ENCODE measurements around the gene MID1IP1.

The MID1IP1 gene

DNA sequence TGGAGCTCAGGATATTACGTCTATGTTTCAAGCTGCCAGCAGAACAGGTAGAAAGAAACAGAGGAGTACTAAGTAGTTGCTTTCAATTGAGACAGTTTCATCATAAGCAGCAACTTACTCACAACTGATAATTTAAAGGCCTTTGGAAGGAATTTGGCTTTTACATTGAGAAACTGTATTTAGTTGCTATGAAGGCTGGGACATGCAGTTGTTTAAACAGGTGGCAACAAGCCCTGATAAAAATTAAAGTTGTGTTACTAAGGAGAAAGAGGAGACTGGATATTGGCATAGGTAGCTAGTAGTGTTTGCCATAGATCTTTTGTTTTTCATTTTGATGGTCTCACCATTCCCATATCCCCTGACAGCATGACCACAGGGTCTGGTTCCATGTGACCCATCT is 18.4 kb downstream of the MID1IP1 start:
- H3K27ac ChIP-seq (ENCODE audit: low read length) = no peak overlapping the region
- no peaks in the 10 kb centered on the region for H3K79me2 ChIP-seq (ENCODE audit: low read length)
- H3K4me3 ChIP-seq (ENCODE audit: low read length) = no peak overlapping the region
- no peaks in the 10 kb centered on the region for H3K36me3 ChIP-seq (replicated peaks; ENCODE audit: low read depth, low read length)
- no peak overlapping the region for H3K4me2 ChIP-seq (ENCODE audit: low read length)
- H3K4me1 ChIP-seq (ENCODE audit: low read length) = no peaks in the 10 kb centered on the region
- no peak for TF ChIP-seq EZH2phosphoT487 (IDR thresholded peaks at IDR 0.05; ENCODE audit: low read depth)
- TF ChIP-seq, protein P1, sequence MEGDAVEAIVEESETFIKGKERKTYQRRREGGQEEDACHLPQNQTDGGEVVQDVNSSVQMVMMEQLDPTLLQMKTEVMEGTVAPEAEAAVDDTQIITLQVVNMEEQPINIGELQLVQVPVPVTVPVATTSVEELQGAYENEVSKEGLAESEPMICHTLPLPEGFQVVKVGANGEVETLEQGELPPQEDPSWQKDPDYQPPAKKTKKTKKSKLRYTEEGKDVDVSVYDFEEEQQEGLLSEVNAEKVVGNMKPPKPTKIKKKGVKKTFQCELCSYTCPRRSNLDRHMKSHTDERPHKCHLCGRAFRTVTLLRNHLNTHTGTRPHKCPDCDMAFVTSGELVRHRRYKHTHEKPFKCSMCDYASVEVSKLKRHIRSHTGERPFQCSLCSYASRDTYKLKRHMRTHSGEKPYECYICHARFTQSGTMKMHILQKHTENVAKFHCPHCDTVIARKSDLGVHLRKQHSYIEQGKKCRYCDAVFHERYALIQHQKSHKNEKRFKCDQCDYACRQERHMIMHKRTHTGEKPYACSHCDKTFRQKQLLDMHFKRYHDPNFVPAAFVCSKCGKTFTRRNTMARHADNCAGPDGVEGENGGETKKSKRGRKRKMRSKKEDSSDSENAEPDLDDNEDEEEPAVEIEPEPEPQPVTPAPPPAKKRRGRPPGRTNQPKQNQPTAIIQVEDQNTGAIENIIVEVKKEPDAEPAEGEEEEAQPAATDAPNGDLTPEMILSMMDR (IDR thresholded peaks at IDR 0.05; ENCODE audit: low read depth, low read length) = no peak
- no peaks in the 10 kb centered on the region for H3K9me3 ChIP-seq (ENCODE audit: insufficient read depth, low read length)
- H3K27me3 ChIP-seq (ENCODE audit: low read depth, low read length) = no peaks in the 10 kb centered on the region
- no peak overlapping the region for H2AFZ ChIP-seq (ENCODE audit: low read depth, low read length)
- H4K20me1 ChIP-seq (ENCODE audit: insufficient read depth, low read length) = no peaks in the 10 kb centered on the region
- no peak overlapping the region for H3K9ac ChIP-seq (ENCODE audit: low read length)

DNA sequence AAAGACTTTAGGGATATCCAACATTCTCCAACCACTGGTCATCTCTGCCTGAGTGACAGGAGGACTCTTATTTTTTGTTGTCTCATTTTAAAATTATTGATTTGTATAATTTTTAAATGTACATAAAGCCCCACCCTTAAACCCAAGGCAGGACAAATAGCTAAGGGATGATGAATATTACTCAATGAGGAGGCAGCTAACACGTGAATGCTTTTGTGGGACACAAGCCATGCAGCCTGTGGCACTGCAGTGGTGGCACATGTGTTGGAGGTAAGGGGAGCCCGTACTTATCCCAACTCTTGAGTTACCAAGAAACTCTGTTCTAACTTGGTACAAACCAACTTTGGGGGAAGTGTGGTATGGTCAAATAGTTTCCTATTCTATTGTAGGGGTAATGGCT is 19.5 kb downstream of the MID1IP1 start:
- no peaks in the 10 kb centered on the region for H4K20me1 ChIP-seq (ENCODE audit: insufficient read depth, low read length)
- H3K27me3 ChIP-seq (ENCODE audit: low read depth, low read length) = no peaks in the 10 kb centered on the region
- TF ChIP-seq, protein P1 (IDR thresholded peaks at IDR 0.05; ENCODE audit: low read depth, low read length) = no peak
- TF ChIP-seq EZH2phosphoT487 (IDR thresholded peaks at IDR 0.05; ENCODE audit: low read depth) = no peak
- no peak overlapping the region for H3K4me3 ChIP-seq (ENCODE audit: low read length)
- H3K4me2 ChIP-seq (ENCODE audit: low read length) = no peak overlapping the region
- H2AFZ ChIP-seq (ENCODE audit: low read depth, low read length) = no peak overlapping the region
- no peaks in the 10 kb centered on the region for H3K79me2 ChIP-seq (ENCODE audit: low read length)
- no peaks in the 10 kb centered on the region for H3K36me3 ChIP-seq (replicated peaks; ENCODE audit: low read depth, low read length)
- no peak overlapping the region for H3K9ac ChIP-seq (ENCODE audit: low read length)
- H3K27ac ChIP-seq (ENCODE audit: low read length) = no peak overlapping the region
- H3K4me1 ChIP-seq (ENCODE audit: low read length) = no peaks in the 10 kb centered on the region
- H3K9me3 ChIP-seq (ENCODE audit: insufficient read depth, low read length) = no peaks in the 10 kb centered on the region

DNA sequence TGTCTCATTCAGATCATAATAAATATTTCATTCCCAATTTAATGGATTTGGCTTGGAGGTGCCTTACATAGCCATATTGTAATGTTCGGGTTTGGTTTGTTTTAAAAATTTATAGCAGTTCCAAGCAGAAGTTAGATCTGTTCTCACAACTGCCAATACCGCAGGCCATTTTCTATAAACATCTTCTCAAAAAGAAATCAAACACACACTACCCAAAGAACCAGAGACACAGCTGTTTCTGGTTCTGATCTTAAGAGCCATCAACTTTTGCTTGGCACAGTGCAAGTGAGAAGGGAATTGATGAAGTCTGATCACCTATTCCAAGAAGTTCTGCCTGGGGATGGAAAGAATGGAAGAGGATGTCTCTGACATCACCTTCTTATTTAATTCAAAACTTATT is 22.9 kb downstream of the MID1IP1 start:
- Histone ChIP-seq H3K4me1 (ENCODE audit: low read length) (no peaks in the 10 kb centered on the region), H2AFZ (ENCODE audit: low read depth, low read length) (no peak overlapping the region), H3K4me2 (ENCODE audit: low read length) (no peak overlapping the region), H3K4me3 (ENCODE audit: low read length) (no peak overlapping the region), H3K79me2 (ENCODE audit: low read length) (no peaks in the 10 kb centered on the region), H3K9me3 (ENCODE audit: insufficient read depth, low read length) (no peaks in the 10 kb centered on the region), H3K27me3 (ENCODE audit: low read depth, low read length) (no peaks in the 10 kb centered on the region), H3K36me3 (replicated peaks; ENCODE audit: low read depth, low read length) (no peaks in the 10 kb centered on the region), H3K9ac (ENCODE audit: low read length) (no peak overlapping the region), H4K20me1 (ENCODE audit: insufficient read depth, low read length) (no peaks in the 10 kb centered on the region), H3K27ac (ENCODE audit: low read length) (no peak overlapping the region)
- TF ChIP-seq, protein P1 (IDR thresholded peaks at IDR 0.05; ENCODE audit: low read depth, low read length) = no peak
- TF ChIP-seq EZH2phosphoT487 (IDR thresholded peaks at IDR 0.05; ENCODE audit: low read depth) = no peak

DNA sequence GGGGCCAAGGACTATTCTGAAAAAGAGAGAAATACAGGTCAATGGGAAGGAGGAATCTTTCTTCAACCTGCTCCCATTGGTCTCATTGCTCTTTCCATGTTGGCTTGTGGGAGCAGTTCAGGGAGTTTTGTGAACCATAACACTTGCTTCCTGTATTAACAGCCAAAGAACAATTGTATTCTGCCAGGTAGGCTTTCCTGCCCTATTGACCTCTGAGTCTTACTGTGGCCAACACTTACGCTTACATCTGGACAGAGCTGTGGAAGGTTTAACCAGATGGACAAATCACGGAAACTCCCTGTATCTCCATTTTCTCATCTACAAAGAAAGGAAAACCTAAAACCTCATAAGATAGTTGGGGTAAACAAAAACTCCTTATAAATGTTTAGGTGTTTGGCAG is 30.7 kb downstream of the MID1IP1 start:
- H3K79me2 ChIP-seq (ENCODE audit: low read length) = no peaks in the 10 kb centered on the region
- TF ChIP-seq, protein P1 (IDR thresholded peaks at IDR 0.05; ENCODE audit: low read depth, low read length) = no peak
- TF ChIP-seq EZH2phosphoT487 (IDR thresholded peaks at IDR 0.05; ENCODE audit: low read depth) = no peak
- no peak overlapping the region for H3K27ac ChIP-seq (ENCODE audit: low read length)
- no peak overlapping the region for H3K4me3 ChIP-seq (ENCODE audit: low read length)
- no peaks in the 10 kb centered on the region for H3K36me3 ChIP-seq (replicated peaks; ENCODE audit: low read depth, low read length)
- no peaks in the 10 kb centered on the region for H3K27me3 ChIP-seq (ENCODE audit: low read depth, low read length)
- H3K4me2 ChIP-seq (ENCODE audit: low read length) = no peak overlapping the region
- H3K9me3 ChIP-seq (ENCODE audit: insufficient read depth, low read length) = no peaks in the 10 kb centered on the region
- no peak overlapping the region for H3K9ac ChIP-seq (ENCODE audit: low read length)
- no peak overlapping the region for H2AFZ ChIP-seq (ENCODE audit: low read depth, low read length)
- no peaks in the 10 kb centered on the region for H4K20me1 ChIP-seq (ENCODE audit: insufficient read depth, low read length)
- no peaks in the 10 kb centered on the region for H3K4me1 ChIP-seq (ENCODE audit: low read length)
